ENCODE data around the gene PRPSAP2.

DNA sequence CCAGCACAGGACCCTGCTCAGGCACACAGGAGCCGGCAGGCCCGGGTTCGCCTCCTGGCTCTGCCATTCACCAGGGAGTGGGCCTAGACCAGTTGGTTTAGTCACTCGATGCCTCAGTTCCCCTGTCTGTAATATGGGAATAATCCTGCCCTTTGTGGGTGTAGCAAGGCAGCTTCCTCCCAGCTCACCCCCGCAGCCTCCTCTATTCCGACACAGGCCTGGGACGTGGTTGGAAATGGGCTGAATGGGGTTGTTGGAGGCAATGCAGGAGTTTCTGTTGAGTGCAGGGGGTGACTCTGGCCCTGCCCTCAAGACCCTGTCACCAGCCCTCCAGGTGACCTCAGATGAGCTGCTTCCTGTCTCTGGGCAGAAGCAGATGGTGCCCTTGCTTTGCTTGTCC, 113.9 kb downstream of the PRPSAP2 start:
- TF ChIP-seq, protein P1, sequence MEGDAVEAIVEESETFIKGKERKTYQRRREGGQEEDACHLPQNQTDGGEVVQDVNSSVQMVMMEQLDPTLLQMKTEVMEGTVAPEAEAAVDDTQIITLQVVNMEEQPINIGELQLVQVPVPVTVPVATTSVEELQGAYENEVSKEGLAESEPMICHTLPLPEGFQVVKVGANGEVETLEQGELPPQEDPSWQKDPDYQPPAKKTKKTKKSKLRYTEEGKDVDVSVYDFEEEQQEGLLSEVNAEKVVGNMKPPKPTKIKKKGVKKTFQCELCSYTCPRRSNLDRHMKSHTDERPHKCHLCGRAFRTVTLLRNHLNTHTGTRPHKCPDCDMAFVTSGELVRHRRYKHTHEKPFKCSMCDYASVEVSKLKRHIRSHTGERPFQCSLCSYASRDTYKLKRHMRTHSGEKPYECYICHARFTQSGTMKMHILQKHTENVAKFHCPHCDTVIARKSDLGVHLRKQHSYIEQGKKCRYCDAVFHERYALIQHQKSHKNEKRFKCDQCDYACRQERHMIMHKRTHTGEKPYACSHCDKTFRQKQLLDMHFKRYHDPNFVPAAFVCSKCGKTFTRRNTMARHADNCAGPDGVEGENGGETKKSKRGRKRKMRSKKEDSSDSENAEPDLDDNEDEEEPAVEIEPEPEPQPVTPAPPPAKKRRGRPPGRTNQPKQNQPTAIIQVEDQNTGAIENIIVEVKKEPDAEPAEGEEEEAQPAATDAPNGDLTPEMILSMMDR (IDR thresholded peaks at IDR 0.05 in 2 of 3, conservative IDR thresholded peaks at IDR 0.05 in 1 of 3; ENCODE audit: borderline replicate concordance in 1 of 3, insufficient read depth in 1 of 3, low read depth in 2 of 3, low read length in 2 of 3) = no peak
- TF ChIP-seq POLR2A (IDR thresholded peaks at IDR 0.05; ENCODE audit: borderline replicate concordance, extremely low read depth, insufficient read depth, insufficient read length) (no peak), YY1 (IDR thresholded peaks at IDR 0.05; ENCODE audit: extremely low read depth, insufficient replicate concordance, low read depth, low read length) (no peak), RAD21 (IDR thresholded peaks at IDR 0.05; ENCODE audit: low read depth) (no peak), EZH2 (IDR thresholded peaks at IDR 0.05) (no peak), TCF7L2 (IDR thresholded peaks at IDR 0.05; ENCODE audit: borderline replicate concordance, extremely low read depth, insufficient read depth, insufficient read length) (no peak), POLR2AphosphoS5 (IDR thresholded peaks at IDR 0.05; ENCODE audit: low read depth, low read length) (no peak), ZNF274 (IDR thresholded peaks at IDR 0.05; ENCODE audit: low read depth, low read length) (no peak), JUND (IDR thresholded peaks at IDR 0.05) (no peak), EZH2phosphoT487 (IDR thresholded peaks at IDR 0.05; ENCODE audit: borderline replicate concordance) (no peak), CBX3 (IDR thresholded peaks at IDR 0.05; ENCODE audit: low read depth) (no peak)
- TF ChIP-seq, protein P2, sequence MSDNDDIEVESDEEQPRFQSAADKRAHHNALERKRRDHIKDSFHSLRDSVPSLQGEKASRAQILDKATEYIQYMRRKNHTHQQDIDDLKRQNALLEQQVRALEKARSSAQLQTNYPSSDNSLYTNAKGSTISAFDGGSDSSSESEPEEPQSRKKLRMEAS (IDR thresholded peaks at IDR 0.05) = no peak

Data from HCT116 (cell line).